K562 (cell line): Measurements from ENCODE around the gene AZU1. TPM values are rescaled to one million over a fixed set of nuclear protein-coding genes. Genes with fewer than 3 reads are reported as not detected.

Experiments
- ASH1L ChIP-seq: fragments of 450-650 bp; IDR thresholded peaks from 2 replicates; pipeline ENCODE4 v1.6.1; 2018; ENCODE audit warnings: borderline replicate concordance, mild to moderate bottlenecking, low read depth; ENCODE audit not compliant: partially characterized antibody
- CHD4 ChIP-seq: fragments of 200-600 bp; sonication (generic); IDR thresholded peaks from 3 replicates; pipeline ENCODE4 v1.6.1; 2012; ENCODE audit warnings: low read depth, mild to moderate bottlenecking, mixed read lengths, low read length, inconsistent platforms; ENCODE audit not compliant: insufficient read depth, insufficient replicate concordance, poor library complexity, severe bottlenecking
- ETV6 ChIP-seq, 3 experiments: fragments of 150-350 bp in 1 of 3; sonication (generic) in 1 of 3; formaldehyde crosslinking in 1 of 3; IDR thresholded peaks; 2 replicates each; pipeline versions ENCODE4 v1.6.1 to v1.8.0; 2014 to 2022; ENCODE audit warnings: borderline replicate concordance in 2 of 3, low read depth in 2 of 3, antibody characterized with exemption in 1 of 3, low read length in 1 of 3, mild to moderate bottlenecking in 1 of 3, missing genetic modification reagents in 1 of 3
- HNRNPLL ChIP-seq: fragments of 200-400 bp; formaldehyde crosslinking; IDR thresholded peaks from 2 replicates; pipeline ENCODE4 v1.6.1; 2017; ENCODE audit warnings: low read length, low read depth, mild to moderate bottlenecking; ENCODE audit not compliant: poor library complexity, severe bottlenecking
- MCM3 ChIP-seq: fragments of 450-650 bp; IDR thresholded peaks from 2 replicates; pipeline ENCODE4 v1.6.1; 2016
- SPI1 ChIP-seq: IDR thresholded peaks from 2 replicates; pipeline ENCODE4 v1.6.1; 2011; ENCODE audit warnings: low read depth, low read length, control low read depth, borderline replicate concordance
- ZNF174 ChIP-seq: fragments of 250-450 bp; sonication (Bioruptor Pico); IDR thresholded peaks from 2 replicates; pipeline ENCODE4 v1.4.0; 2020; ENCODE audit warnings: mild to moderate bottlenecking
- ZNF239 ChIP-seq: fragments of 250-450 bp; sonication (Bioruptor Pico); IDR thresholded peaks from 2 replicates; pipeline ENCODE4 v1.4.0; 2020; ENCODE audit warnings: mild to moderate bottlenecking
- polyA plus RNA-seq, 8 experiments: library from polyadenylated mRNA; depleted of rRNA in 4 of 8; stranded (reverse) in 5 of 8; unstranded in 3 of 8; fragments of >200 nt; fragmentation: Nextera tagmentation in 2 of 8; fragmentation: Illumina TruSeq in 1 of 8; extraction: Ambion mirVana in 2 of 8; extraction: Trizol in 1 of 8; gene quantifications; 2 replicates each; pipeline versions ENCODE4 v1.2.1 to v1.2.3, GENCODE V29; 2011 to 2014; ENCODE audit warnings: inconsistent platforms in 1 of 8, missing spikeins in 1 of 8
- total RNA-seq, 7 experiments: library from RNA; depleted of rRNA in 6 of 7; stranded (reverse); fragments of >200 nt in 6 of 7; fragmentation: Illumina TruSeq in 2 of 7; extraction: Trizol in 2 of 7; gene quantifications; 2 replicates each; pipeline versions ENCODE4 v1.2.1 to v1.2.3, GENCODE V29; 2011 to 2021; ENCODE audit warnings: low replicate concordance in 1 of 7
- TF ChIP-seq, protein P1 (sequence below): fragments of 450-650 bp; IDR thresholded peaks from 2 replicates; pipeline ENCODE4 v1.6.1; 2014; ENCODE audit warnings: low read depth, mild to moderate bottlenecking, moderate library complexity, borderline replicate concordance
- TF ChIP-seq, protein P2 (sequence below): fragments of 250-450 bp; sonication (Bioruptor Pico); IDR thresholded peaks from 2 replicates; pipeline ENCODE4 v1.4.0; 2020; ENCODE audit warnings: mild to moderate bottlenecking, moderate library complexity
- TF ChIP-seq, protein P3 (sequence below): fragments of 200-400 bp; formaldehyde crosslinking; IDR thresholded peaks from 2 replicates; pipeline ENCODE4 v1.6.1; 2017; ENCODE audit warnings: mild to moderate bottlenecking, low read depth, low read length, moderate library complexity
- TF ChIP-seq, protein P4 (sequence below): fragments of 450-650 bp; IDR thresholded peaks from 2 replicates; pipeline ENCODE4 v1.6.1; 2016; ENCODE audit warnings: borderline replicate concordance

AZU1 gene
- total and polyA plus RNA-seq, 9 of the 15 experiments (the other 6 are each of a cell fraction or from before 2014, with no cell fraction given) = 0.29 to 1.9 (median 0.59) TPM; not detected in 3

DNA sequence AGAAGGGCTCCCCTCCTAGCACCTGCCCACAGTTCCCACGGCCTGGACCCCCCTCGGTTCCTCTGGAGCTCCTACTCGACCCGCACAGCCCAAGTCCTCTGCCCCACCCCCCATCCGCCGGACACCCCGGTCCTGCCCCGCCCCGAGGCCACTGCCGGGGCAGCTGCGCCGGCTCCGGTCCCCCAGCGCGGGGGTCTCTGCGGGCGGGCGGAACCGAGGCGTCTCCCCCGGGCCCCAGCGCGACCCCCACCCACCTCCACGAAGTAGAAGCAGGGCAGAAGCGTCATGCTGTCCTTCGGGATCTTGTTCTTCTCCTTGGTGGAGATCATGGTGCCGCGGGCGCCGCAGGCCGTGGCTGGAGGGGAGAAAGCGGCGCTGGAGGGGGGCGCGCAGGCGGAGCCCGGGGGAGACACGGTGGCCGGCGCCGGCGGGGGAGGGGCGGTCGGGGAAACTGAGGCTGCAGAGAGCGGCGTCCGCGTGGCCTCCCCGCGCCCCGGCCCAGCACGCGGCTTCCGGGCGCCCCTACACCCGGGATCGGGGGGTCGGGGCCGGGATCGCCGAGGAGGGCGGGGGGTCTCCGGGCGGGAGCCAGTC is 6.3 kb upstream of the AZU1 start (continued):
- TF ChIP-seq CHD4 (no peak), HNRNPLL (no peak), ETV6 (IDR thresholded peaks at IDR 0.05; ENCODE audit: borderline replicate concordance in 1 of 2, low read depth in 2 of 2, low read length in 1 of 2) (no peak), ETV6 (CRISPR knock-in tag; IDR thresholded peaks at IDR 0.05; ENCODE audit: borderline replicate concordance) (no peak), SPI1 (no peak), MCM3 (no peak), ZNF239 (no peak), ZNF174 (CRISPR knock-in tag) (no peak), ASH1L (no peak)
- TF ChIP-seq, protein P1, sequence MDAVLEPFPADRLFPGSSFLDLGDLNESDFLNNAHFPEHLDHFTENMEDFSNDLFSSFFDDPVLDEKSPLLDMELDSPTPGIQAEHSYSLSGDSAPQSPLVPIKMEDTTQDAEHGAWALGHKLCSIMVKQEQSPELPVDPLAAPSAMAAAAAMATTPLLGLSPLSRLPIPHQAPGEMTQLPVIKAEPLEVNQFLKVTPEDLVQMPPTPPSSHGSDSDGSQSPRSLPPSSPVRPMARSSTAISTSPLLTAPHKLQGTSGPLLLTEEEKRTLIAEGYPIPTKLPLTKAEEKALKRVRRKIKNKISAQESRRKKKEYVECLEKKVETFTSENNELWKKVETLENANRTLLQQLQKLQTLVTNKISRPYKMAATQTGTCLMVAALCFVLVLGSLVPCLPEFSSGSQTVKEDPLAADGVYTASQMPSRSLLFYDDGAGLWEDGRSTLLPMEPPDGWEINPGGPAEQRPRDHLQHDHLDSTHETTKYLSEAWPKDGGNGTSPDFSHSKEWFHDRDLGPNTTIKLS = no peak
- TF ChIP-seq, protein P2, sequence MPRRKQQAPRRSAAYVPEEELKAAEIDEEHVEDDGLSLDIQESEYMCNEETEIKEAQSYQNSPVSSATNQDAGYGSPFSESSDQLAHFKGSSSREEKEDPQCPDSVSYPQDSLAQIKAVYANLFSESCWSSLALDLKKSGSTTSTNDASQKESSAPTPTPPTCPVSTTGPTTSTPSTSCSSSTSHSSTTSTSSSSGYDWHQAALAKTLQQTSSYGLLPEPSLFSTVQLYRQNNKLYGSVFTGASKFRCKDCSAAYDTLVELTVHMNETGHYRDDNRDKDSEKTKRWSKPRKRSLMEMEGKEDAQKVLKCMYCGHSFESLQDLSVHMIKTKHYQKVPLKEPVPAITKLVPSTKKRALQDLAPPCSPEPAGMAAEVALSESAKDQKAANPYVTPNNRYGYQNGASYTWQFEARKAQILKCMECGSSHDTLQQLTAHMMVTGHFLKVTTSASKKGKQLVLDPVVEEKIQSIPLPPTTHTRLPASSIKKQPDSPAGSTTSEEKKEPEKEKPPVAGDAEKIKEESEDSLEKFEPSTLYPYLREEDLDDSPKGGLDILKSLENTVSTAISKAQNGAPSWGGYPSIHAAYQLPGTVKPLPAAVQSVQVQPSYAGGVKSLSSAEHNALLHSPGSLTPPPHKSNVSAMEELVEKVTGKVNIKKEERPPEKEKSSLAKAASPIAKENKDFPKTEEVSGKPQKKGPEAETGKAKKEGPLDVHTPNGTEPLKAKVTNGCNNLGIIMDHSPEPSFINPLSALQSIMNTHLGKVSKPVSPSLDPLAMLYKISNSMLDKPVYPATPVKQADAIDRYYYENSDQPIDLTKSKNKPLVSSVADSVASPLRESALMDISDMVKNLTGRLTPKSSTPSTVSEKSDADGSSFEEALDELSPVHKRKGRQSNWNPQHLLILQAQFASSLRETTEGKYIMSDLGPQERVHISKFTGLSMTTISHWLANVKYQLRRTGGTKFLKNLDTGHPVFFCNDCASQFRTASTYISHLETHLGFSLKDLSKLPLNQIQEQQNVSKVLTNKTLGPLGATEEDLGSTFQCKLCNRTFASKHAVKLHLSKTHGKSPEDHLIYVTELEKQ (CRISPR knock-in tag) = no peak
- TF ChIP-seq, protein P3, sequence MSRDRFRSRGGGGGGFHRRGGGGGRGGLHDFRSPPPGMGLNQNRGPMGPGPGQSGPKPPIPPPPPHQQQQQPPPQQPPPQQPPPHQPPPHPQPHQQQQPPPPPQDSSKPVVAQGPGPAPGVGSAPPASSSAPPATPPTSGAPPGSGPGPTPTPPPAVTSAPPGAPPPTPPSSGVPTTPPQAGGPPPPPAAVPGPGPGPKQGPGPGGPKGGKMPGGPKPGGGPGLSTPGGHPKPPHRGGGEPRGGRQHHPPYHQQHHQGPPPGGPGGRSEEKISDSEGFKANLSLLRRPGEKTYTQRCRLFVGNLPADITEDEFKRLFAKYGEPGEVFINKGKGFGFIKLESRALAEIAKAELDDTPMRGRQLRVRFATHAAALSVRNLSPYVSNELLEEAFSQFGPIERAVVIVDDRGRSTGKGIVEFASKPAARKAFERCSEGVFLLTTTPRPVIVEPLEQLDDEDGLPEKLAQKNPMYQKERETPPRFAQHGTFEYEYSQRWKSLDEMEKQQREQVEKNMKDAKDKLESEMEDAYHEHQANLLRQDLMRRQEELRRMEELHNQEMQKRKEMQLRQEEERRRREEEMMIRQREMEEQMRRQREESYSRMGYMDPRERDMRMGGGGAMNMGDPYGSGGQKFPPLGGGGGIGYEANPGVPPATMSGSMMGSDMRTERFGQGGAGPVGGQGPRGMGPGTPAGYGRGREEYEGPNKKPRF = no peak
- TF ChIP-seq, protein P4, sequence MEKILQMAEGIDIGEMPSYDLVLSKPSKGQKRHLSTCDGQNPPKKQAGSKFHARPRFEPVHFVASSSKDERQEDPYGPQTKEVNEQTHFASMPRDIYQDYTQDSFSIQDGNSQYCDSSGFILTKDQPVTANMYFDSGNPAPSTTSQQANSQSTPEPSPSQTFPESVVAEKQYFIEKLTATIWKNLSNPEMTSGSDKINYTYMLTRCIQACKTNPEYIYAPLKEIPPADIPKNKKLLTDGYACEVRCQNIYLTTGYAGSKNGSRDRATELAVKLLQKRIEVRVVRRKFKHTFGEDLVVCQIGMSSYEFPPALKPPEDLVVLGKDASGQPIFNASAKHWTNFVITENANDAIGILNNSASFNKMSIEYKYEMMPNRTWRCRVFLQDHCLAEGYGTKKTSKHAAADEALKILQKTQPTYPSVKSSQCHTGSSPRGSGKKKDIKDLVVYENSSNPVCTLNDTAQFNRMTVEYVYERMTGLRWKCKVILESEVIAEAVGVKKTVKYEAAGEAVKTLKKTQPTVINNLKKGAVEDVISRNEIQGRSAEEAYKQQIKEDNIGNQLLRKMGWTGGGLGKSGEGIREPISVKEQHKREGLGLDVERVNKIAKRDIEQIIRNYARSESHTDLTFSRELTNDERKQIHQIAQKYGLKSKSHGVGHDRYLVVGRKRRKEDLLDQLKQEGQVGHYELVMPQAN = no peak
